OCI-M2 (cell line): ENCODE results near the gene MANSC1.
A peak's percentile ranks its signal among the peaks of the same experiment; 100 is the strongest.
"Not testable (repeated sequence)": the region's sequence is repeated elsewhere in the genome, so short reads cannot be mapped to it uniquely, and the experiment has no call there.

ENCODE experiments used
- DNase-seq: peaks from one replicate; lab custom pipeline; 2025; ENCODE audit not compliant: unreplicated experiment; lab: John Stamatoyannopoulos, UW

The MANSC1 gene

DNA sequence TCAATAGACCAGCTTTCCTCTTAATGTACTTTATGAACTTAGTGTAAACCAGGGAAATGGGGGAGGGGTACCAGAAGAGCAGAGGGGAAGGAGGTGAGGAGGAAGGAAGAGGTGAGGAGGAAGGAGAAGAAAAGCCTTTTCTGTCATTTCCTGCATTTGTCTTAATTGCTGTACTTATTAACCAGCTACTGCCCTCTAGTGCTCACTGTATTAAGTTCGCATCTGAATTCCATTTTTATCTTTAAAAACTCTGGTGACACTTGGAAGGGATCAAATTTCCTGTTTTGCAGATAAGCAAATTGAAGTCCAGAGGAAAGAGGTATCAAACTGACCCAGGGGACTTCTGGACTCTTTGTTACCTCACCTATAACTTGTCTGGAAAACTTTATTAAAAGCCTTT is 22.2 kb downstream of the MANSC1 start:
- peak; percentile 36 for DNase-seq

DNA sequence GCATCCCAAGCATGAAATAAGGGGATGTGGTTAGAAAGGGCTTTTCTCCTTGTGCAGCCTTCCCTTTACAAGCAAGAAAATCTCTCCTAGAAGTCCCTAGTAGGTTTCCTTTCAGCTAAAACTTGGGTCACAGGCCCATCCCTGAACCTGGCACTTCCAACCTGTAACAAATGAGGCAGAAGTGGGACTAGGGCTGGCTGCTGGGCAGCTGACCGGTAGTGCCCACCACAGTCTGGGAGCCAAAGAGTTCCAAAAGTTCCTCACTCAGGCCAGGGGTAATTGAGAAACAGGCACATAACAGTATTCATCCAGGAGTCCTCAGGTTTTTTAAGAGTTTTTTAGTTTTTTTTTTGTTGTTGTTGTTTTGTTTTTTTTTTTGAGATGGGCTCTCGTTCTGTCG is 23.8 kb downstream of the MANSC1 start:
- DNase-seq, result no peak

DNA sequence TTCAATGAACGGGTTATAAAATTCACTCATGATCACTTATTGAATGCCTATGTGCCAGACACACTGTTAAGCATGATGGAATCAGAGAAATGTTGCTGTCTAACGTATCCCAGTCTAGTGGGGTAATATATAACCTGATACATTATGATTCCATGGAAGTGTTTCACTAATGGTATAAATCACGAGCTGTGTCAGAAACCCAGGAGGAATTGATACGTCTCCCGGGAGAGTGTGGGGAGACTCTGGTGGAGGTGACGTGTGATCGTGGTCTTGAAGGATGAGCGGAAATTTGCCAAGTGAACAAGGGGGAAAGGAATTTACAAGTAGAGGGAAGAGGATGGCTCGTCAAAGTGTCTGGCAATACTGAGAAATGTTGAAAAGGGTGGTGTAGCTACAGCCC is 26.5 kb downstream of the MANSC1 start:
- DNase-seq, result no peak

DNA sequence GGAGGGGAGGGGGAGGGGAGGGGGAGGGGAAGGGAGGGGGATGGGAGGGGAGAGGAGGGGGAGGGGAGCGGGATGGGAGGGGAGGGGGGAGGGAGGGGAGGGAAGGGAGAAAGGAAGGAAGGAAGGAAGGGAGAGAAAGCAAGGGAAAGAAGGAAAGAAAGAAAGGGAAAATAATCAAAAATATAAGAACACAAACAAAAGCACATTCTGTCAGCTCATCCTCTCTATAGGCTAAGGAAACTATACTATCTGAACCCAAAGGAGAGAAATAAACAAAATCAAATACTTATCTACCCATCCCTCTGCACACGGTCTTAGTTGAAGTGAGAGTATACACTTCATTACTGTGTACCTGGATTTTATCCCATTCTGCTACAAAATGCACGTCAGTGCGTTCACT is 26.9 kb downstream of the MANSC1 start:
- DNase-seq, result no peak

DNA sequence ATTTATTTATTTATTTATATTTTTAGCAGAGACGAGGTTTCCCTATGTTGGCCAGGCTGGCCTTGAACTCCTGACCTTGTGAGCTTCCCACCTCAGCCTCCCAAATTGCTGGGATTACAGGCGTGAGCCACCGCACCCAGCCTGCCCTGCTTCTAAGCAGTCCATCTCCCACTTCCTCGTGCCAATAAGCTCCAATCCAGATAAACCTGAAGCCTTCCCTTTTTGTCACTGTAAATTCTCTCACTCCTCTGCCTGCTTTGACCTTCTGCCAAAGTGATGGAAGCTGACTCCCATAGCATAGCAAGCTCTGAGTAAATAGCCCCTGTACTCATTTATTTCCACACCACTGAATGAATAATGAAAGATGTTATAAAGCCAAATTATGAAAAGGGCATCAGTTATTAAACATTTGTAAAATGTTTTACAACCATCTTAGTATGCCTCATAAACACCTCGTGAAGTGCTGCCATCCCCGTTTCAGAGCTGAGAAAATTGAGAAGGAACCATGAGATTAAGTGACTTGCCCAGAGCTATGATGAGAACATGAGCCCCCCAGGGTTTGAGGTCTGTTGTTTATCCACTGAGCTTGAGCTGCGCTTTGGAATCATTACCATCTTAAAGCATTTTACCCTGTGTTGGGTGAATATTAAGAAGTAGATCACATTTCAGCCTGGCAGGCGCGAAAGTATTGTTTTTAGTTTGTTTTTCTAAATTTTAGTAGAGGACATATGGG is 30.4 kb downstream of the MANSC1 start:
- no peak for DNase-seq

DNA sequence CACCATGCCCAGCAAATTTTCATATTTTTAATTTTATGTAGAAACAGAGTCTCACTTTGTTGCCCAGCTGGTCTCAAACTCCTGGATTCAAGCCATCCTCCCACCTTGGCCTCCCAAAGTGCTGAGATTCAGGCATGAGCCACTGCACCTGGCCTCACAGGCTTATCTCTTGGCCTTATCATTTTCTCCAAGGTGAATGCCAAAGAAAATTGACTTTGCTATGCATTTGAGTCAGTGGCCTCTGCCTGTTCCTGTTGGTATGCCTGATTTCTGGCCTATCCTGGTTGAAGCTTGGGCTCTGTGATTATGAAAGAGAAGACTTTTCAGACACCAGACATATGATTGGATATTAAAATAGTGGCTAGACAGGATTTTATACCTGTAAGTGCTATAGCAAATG is 34.2 kb downstream of the MANSC1 start:
- no peak for DNase-seq

DNA sequence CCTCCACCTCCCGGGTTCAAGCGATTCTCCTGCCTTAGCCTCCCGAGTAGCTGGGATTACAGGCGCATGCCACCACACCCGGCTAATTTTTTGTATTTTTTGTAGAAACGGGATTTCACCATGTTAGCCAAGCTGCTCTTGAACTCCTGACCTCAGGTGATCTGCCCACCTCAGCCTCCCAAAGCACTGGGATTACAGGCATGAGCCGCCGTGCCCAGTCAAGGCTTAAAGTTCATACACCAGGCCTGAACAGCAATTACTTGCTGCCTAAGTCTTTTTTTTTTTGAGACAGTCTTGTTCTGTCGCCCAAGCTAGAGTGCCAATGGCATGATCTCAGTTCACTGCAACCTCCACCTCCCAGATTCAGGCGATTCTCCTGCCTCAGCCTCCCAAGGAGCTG is 39.3 kb downstream of the MANSC1 start:
- not testable (repeated sequence) for DNase-seq

DNA sequence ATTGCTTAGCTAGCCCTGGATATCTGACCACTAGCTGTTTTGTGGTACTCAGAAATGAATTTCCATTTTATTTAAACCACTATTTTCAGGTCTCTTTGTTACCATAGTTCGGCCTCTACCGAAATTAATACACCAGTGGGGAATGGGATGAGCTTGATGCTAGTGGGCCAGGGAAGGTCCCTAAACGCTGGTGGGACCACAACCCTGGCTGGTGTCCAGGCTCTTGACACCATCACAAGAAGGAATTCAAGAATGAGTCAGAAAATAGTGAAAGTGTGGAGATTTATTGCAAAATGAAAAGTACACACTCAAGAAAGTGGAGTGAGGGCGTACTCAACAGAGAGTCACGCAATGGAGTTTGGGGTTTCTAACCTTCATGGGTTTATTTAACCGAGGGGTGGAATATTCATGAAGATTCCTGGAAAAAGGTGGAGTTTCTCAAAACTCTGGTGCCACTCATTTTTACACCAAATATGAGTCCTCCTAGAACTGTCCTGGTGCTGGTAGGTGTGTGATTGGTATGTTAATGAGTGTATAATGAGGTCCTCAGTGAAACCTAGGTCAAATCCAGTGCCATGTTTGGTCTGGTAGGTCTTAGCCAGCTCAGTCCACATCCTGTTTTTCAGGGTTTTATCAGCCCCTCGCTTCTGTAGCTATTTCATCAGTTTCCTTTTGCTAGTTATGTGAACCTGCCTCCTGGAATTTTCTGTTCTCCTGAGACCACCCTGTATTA is 44.3 kb downstream of the MANSC1 start:
- DNase-seq, result no peak

DNA sequence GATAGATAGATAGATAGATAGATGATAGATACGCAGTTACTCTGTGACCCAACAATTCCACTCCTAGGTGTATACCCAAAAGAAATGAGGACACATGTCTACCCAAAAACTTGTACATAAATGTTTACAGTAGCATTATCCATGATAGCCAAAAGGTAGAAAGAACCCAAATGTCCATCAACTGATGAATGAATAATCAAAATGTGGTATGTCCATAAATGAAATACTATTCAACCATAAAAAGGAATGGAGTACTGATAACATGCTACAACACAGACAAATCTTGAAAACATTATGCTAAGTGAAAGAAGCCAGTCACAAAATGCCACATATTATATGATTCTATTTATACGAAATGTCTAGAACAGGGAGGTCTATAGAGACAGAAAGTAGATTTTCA is 47.1 kb downstream of the MANSC1 start:
- DNase-seq, result no peak

DNA sequence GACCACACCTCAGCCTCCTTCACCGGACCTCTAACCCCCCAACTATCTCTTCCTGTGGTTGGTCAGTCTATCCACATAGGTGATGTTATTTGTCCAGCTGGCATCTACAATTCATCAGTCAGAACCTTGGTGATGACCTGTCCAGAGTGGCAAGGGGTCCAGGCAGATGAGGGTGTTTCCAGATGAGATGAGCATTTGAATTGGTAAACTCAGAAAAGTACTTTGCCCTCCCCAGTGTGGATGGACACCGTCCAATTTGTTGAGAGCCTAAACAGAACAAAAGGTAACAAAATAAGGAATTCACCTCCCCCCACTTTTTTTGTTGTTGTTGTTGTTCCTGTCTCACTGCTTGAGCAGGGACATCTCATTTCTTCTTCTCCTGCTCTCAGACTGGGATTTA is 48.9 kb downstream of the MANSC1 start:
- no peak for DNase-seq

DNA sequence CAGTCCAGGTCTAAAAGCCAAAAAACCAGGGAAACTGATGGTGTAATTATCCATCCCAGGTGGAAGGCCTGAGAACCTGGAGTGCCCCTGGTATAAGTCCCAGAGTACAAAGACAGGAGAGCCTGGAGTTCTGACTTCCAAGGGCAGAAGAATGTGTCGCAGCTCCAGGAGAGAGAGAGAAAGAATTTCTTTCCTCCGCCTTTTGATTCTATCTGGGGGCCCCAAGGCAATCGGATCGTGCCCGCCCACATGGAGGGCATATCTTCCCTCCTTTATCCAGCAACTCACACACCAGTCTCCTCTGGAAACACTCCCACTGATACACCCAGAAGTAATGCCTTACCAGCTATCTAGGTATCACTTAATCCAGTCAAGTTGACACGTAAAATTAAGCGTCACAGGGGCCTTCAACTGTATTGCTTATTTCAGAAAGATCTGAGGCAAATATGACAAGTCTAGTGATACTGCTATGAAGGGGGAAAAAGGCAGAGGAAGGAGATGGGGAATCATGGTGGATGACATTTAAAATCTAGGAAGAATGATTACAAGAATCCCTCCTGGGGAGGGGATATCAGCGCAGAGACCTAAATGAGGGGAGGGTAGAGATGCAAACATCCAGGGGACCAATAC is 52.7 kb downstream of the MANSC1 start:
- no peak for DNase-seq

DNA sequence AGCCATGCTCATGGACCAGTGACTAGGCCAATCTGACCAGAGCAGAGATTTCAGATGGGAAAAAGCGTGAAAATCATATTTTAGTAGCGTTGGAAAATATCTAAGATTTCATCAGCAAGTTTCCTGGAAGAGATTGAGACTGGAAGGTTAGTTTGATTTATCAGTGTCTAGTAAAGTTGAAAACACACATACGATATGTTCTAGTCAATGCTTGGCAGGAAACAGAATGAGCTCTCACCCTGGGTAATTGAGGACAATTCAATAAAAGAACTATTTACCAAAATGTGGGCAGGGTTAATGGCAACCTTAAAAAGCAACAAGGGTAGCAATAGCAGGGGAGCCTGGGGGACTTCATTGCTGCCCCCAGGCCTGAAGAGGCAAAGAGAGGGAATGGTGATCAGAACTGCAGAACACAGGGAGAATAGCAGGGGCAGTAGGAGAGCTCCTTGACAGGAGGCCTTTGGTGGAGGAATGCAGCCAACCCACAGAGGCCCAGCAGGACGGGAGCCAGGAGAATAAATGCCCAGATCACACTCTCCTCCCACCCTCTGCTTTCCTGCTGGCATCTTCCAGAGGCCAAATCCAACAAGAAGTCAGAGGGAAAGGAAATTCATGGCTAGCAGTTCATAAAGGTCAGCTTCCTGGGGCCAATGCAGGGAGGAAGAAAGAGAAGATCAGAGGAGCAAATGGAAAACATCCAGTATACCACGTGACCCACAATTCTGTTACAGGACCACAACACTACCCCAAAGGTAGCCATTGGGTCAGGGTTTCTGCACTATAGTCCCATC is 55.6 kb downstream of the MANSC1 start:
- DNase-seq, result no peak

DNA sequence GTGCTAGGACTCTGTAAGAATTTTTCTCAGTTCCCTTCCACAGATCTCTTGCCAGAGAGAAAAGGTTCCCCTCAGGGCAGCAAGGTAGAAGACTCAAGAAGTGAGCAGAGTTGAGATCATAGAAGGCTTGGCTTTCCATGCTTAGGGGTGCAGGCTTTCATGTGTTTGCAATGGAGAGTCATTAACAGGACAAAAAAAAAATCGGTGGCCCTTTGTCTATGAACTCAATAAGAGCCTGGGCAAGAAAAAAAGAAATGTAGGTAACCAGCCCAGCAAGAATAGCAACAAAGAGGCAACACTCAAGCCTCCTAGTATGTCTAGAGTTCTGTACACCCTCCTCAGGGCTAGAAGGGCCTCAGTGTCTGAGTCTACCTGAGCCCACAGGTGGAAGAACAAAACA is 59.8 kb downstream of the MANSC1 start:
- no peak for DNase-seq

DNA sequence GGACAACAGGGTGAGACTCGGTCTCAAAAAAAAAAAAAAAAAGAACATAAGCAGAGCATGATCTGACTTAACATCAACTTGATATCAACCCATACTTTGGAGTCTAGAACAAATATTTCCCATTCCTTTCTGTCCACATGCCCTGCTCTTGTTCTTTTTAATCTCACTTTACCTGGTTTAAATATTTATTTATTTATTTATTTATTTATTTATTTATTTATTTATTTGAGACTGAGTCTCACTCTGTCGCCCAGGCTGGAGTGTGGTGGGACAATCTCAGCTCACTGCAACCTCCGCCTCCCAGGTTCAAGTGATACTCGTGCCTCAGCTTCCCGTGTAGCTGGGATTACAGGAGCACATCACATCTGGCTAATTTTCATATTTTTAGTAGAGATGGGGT is 63.6 kb downstream of the MANSC1 start:
- no peak for DNase-seq

DNA sequence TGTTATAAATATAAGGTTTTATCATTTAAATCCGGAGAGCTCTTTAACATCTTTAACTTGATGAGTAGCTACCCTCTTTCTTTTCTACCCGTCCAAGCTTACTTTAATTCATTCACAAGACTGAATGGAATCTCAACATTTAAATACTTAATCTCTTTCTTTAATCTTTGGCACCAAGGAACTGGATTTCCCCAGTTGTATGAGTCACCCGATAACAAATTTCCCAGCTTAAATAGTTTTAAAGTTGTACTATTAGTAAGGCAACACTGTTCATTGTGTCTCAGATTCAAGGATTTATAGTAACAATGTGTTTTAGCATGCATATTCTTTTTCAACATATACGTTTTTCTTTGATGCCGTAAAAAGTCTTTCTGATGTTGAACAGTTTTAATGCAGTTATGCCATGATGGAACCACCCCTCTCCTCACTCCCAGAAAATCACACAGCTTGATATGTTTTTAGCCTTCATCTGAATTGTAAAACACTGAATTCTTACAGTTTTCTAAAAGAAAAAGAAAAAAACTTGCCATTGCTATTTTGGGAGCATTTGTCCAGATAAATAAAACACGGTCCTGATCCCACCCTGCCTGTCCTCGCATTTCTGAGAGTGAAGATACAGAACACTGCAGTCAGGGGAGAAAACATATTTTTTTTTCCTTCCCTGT is 67.1 kb downstream of the MANSC1 start:
- no peak for DNase-seq

DNA sequence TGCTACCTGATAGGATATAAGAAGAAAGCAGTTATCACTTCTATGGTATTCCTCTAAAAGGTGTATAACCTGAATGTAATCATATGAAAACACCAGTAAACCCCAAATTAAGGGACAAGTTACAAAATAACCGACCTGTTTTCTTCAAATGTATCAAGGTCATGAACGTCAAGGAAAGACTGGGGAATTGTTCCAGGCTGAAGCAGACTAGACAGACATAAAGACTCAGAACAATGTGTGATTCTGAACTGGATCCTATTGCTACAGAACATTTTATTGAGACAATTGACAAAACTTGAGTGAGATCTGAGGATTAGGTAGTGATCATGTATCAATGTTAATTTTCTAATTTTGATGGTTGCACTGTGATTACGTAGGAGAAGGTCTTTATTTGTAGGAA is 67.8 kb downstream of the MANSC1 start:
- DNase-seq, result no peak

DNA sequence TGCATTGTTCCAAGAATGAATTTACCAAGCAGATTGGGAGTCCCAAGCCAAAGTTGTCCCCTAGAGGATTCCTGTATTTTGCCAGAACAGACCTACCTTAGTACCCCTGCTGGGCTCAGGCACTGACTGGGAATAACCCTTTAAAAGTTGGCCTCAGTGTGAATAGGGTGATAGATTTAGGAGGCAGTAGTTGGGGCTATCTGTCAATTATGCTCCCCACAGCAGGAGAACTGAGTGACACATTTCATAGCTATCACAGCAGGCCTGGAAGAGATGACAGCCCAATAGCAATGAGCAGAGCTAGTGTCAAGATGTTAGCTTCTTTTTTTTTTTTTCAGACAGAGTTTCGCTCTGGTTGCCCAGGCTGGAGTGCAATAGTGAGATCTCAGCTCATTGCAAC is 68.9 kb downstream of the MANSC1 start:
- no peak for DNase-seq

DNA sequence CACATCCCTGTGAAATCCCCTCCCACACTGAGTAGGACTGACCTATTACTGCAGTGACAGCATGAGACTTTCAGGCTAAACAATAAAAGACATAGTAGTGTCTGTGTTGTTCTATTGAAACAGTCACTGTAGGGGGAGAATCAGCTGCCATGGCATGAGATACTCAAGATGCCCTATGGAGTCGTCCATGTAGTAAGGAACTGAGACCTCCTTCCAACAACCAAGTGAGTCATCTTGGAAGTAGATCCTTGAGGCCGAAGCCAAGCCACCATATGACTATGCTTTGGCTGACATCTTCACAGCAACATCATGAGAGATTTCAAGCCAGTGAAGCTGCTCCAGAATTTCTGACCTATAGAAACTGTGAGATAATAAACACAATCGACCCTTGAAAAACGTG is 71.1 kb downstream of the MANSC1 start:
- no peak for DNase-seq
